ENCODE data around the gene PTBP2. TPM values are rescaled to one million over a fixed set of nuclear protein-coding genes. Genes with fewer than 3 reads are reported as not detected.

The PTBP2 gene
- total RNA-seq, 1 experiment from 2014 or later = 29.1 TPM

GRCh38 chr1:96707023-96707422, 14.6 kb upstream of the PTBP2 start:
- TF ChIP-seq, protein P1, sequence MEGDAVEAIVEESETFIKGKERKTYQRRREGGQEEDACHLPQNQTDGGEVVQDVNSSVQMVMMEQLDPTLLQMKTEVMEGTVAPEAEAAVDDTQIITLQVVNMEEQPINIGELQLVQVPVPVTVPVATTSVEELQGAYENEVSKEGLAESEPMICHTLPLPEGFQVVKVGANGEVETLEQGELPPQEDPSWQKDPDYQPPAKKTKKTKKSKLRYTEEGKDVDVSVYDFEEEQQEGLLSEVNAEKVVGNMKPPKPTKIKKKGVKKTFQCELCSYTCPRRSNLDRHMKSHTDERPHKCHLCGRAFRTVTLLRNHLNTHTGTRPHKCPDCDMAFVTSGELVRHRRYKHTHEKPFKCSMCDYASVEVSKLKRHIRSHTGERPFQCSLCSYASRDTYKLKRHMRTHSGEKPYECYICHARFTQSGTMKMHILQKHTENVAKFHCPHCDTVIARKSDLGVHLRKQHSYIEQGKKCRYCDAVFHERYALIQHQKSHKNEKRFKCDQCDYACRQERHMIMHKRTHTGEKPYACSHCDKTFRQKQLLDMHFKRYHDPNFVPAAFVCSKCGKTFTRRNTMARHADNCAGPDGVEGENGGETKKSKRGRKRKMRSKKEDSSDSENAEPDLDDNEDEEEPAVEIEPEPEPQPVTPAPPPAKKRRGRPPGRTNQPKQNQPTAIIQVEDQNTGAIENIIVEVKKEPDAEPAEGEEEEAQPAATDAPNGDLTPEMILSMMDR (conservative IDR thresholded peaks at IDR 0.05; ENCODE audit: low read depth, low read length) = no peak
- TF ChIP-seq EZH2 (IDR thresholded peaks at IDR 0.05; ENCODE audit: borderline replicate concordance, low read depth, low read length, poor library complexity, severe bottlenecking) = no peak
- Histone ChIP-seq H3K4me3 (ENCODE audit: low read depth, low read length, poor library complexity, severe bottlenecking) (no peak overlapping the region), H3K27me3 (replicated peaks; ENCODE audit: insufficient read depth, low read depth, low read length, poor library complexity) (no peaks in the 10 kb centered on the region), H3K36me3 (ENCODE audit: insufficient read depth, low read length, poor library complexity, severe bottlenecking) (no peaks in the 10 kb centered on the region), H3K4me1 (ENCODE audit: insufficient read depth, low read length, poor library complexity, severe bottlenecking) (no peaks in the 10 kb centered on the region), H3K27ac (ENCODE audit: low read depth, low read length, poor library complexity, severe bottlenecking) (no peak overlapping the region), H3K9me3 (ENCODE audit: low read depth, low read length, poor library complexity, severe bottlenecking) (no peaks in the 10 kb centered on the region)
- DNase-seq (ENCODE audit: low spot score) = no peak
- POLR2A ChIA-PET (ENCODE audit: low non-redundant PET) = no interaction called here
- intact Hi-C loops (cut with micrococcal nuclease; ENCODE audit: unreplicated experiment) = no loop called here
- CTCF ChIA-PET = no interaction called here
- no TSS peak for BruUV-seq (replicated peaks)

DNA sequence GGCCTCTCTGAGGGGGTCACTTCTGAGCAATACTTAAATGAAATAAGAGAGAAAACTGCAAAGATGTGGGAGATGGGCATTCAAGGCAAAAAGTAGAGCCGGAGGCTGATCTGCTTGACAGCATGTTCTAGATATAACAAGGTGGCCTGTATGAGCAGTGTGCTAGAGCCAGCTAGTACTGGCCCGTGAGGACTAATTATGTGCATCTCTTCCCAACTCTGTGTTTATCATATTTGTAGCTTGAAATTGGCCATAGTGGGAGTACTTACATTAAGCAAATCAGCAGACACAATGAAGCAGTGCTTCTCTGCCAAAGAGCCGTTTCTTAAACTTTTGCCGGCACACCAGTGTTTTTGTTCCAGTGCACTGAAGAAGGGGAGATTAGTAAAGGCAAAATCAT, 13.1 kb upstream of the PTBP2 start:
- H3K9me3 ChIP-seq (ENCODE audit: low read depth, low read length, poor library complexity, severe bottlenecking) = no peaks in the 10 kb centered on the region
- no peaks in the 10 kb centered on the region for H3K4me1 ChIP-seq (ENCODE audit: insufficient read depth, low read length, poor library complexity, severe bottlenecking)
- TF ChIP-seq EZH2 (IDR thresholded peaks at IDR 0.05; ENCODE audit: borderline replicate concordance, low read depth, low read length, poor library complexity, severe bottlenecking) = no peak
- TF ChIP-seq, protein P1 (conservative IDR thresholded peaks at IDR 0.05; ENCODE audit: low read depth, low read length) = no peak
- BruUV-seq (replicated peaks) = no TSS peak
- CTCF ChIA-PET = no interaction called here
- intact Hi-C loops (cut with micrococcal nuclease; ENCODE audit: unreplicated experiment) = no loop called here
- no peak for DNase-seq (ENCODE audit: low spot score)
- no peak overlapping the region for H3K27ac ChIP-seq (ENCODE audit: low read depth, low read length, poor library complexity, severe bottlenecking)
- POLR2A ChIA-PET (ENCODE audit: low non-redundant PET) = no interaction called here
- H3K36me3 ChIP-seq (ENCODE audit: insufficient read depth, low read length, poor library complexity, severe bottlenecking) = no peaks in the 10 kb centered on the region
- H3K27me3 ChIP-seq (replicated peaks; ENCODE audit: insufficient read depth, low read depth, low read length, poor library complexity) = no peaks in the 10 kb centered on the region
- H3K4me3 ChIP-seq (ENCODE audit: low read depth, low read length, poor library complexity, severe bottlenecking) = no peak overlapping the region

GRCh38 chr1:96710708-96711477, 10.7 kb upstream of the PTBP2 start:
- H3K9me3 ChIP-seq (ENCODE audit: low read depth, low read length, poor library complexity, severe bottlenecking) = no peaks in the 10 kb centered on the region
- no peak overlapping the region for H3K27ac ChIP-seq (ENCODE audit: low read depth, low read length, poor library complexity, severe bottlenecking)
- H3K4me1 ChIP-seq (ENCODE audit: insufficient read depth, low read length, poor library complexity, severe bottlenecking) = no peaks in the 10 kb centered on the region
- CTCF ChIA-PET = no interaction called here
- DNase-seq (ENCODE audit: low spot score) = no peak
- no peak for TF ChIP-seq EZH2 (IDR thresholded peaks at IDR 0.05; ENCODE audit: borderline replicate concordance, low read depth, low read length, poor library complexity, severe bottlenecking)
- TF ChIP-seq, protein P1 (conservative IDR thresholded peaks at IDR 0.05; ENCODE audit: low read depth, low read length) = no peak
- no peak overlapping the region for H3K4me3 ChIP-seq (ENCODE audit: low read depth, low read length, poor library complexity, severe bottlenecking)
- intact Hi-C loops (cut with micrococcal nuclease; ENCODE audit: unreplicated experiment) = no loop called here
- no TSS peak for BruUV-seq (replicated peaks)
- POLR2A ChIA-PET (ENCODE audit: low non-redundant PET) = no interaction called here
- H3K36me3 ChIP-seq (ENCODE audit: insufficient read depth, low read length, poor library complexity, severe bottlenecking) = no peaks in the 10 kb centered on the region
- H3K27me3 ChIP-seq (replicated peaks; ENCODE audit: insufficient read depth, low read depth, low read length, poor library complexity) = no peaks in the 10 kb centered on the region
